ENCODE measurements around the gene ST6GALNAC6. TPM values are rescaled to one million over a fixed set of nuclear protein-coding genes. Genes with fewer than 3 reads are reported as not detected.
A peak's percentile ranks its signal among the peaks of the same experiment; 100 is the strongest.
"Not testable (repeated sequence)": the region's sequence is repeated elsewhere in the genome, so short reads cannot be mapped to it uniquely, and the experiment has no call there.

The ST6GALNAC6 gene
- total RNA-seq, 1 donor from 2014 or later, result 27.4 TPM

GRCh38 chr9:127838375-127839078, 60.9 kb downstream of the ST6GALNAC6 start:
- peaks cover 16% of the 10 kb centered on the region for H3K4me1 Mint-ChIP-seq
- no peak for TF ChIP-seq CTCF (conservative IDR thresholded peaks at IDR 0.05)
- H3K4me3 Mint-ChIP-seq, result no peak overlapping the region
- H3K27me3 Mint-ChIP-seq (ENCODE audit: low read depth), result no peaks in the 10 kb centered on the region
- H3K27ac Mint-ChIP-seq (ENCODE audit: unreplicated experiment), result no peak overlapping the region
- no peaks in the 10 kb centered on the region for H3K9me3 Mint-ChIP-seq
- no peaks in the 10 kb centered on the region for H3K36me3 Mint-ChIP-seq (ENCODE audit: low read depth)
- peak; percentile 22 for DNase-seq (ENCODE audit: low read depth, low spot score)

DNA sequence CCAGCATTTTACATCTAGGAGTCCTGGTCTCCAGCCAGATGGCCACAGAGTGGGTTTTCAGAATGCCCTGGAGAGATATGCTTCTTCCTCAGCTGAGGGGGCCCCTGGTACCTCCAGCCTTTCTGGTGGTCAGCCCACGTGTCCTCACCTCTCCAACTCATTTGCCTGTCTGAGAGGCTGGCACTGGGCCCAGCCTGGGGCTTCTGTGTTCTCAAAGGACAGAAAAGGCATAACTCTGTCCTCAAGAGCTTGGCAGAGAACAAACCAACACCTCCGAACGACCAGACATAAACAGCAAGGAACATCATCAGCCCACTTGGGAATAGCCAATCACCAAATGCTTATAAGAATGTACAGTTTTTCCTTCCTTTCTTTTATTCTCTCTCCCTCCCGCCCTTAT, 62.1 kb downstream of the ST6GALNAC6 start:
- Mint-ChIP-seq H3K4me1 (peaks cover 16% of the 10 kb centered on the region), H3K27me3 (ENCODE audit: low read depth) (no peaks in the 10 kb centered on the region), H3K4me3 (no peak overlapping the region), H3K9me3 (no peaks in the 10 kb centered on the region), H3K36me3 (ENCODE audit: low read depth) (no peaks in the 10 kb centered on the region), H3K27ac (ENCODE audit: unreplicated experiment) (no peak overlapping the region)
- no peak for DNase-seq (ENCODE audit: low read depth, low spot score)
- TF ChIP-seq CTCF (conservative IDR thresholded peaks at IDR 0.05), result no peak

GRCh38 chr9:127836561-127836960, 62.8 kb downstream of the ST6GALNAC6 start:
- not testable (repeated sequence) for DNase-seq (ENCODE audit: low read depth, low spot score); H3K36me3 Mint-ChIP-seq (ENCODE audit: low read depth); H3K27me3 Mint-ChIP-seq (ENCODE audit: low read depth); H3K27ac Mint-ChIP-seq (ENCODE audit: unreplicated experiment); H3K4me3 Mint-ChIP-seq; H3K9me3 Mint-ChIP-seq
- H3K4me1 Mint-ChIP-seq, result peaks cover 16% of the 10 kb centered on the region

GRCh38 chr9:127835991-127836516, 63.3 kb downstream of the ST6GALNAC6 start:
- H3K9me3 Mint-ChIP-seq, result no peaks in the 10 kb centered on the region
- H3K4me1 Mint-ChIP-seq, result peaks cover 16% of the 10 kb centered on the region
- H3K4me3 Mint-ChIP-seq, result no peak overlapping the region
- no peak for DNase-seq (ENCODE audit: low read depth, low spot score)
- H3K27ac Mint-ChIP-seq (ENCODE audit: unreplicated experiment), result no peak overlapping the region
- no peaks in the 10 kb centered on the region for H3K27me3 Mint-ChIP-seq (ENCODE audit: low read depth)
- no peaks in the 10 kb centered on the region for H3K36me3 Mint-ChIP-seq (ENCODE audit: low read depth)
- TF ChIP-seq CTCF (conservative IDR thresholded peaks at IDR 0.05), result no peak

Small RNA genes within 50 kb of the gene (microRNA-seq; reads per million reads assigned to microRNA genes)
- gene MIR4672, result not detected

Other genes starting within 250 kb of the ST6GALNAC6 start
- 0.16 TPM in 1 of 2 replicates, not detected in the other for gene CFAP157, start 192.6 kb downstream of the ST6GALNAC6 start, total RNA-seq
- 7.2 and 9.8 TPM in 2 replicates for gene PTRH1, start 183.9 kb downstream of the ST6GALNAC6 start, total RNA-seq
- not detected in 2 replicates for gene TTC16, start 183.5 kb downstream of the ST6GALNAC6 start, total RNA-seq
- gene TOR2A, start 164.3 kb downstream of the ST6GALNAC6 start, total RNA-seq, result 25.7 and 27.4 TPM in 2 replicates
- 6.0 and 7.2 TPM in 2 replicates for gene SH2D3C, start 120.9 kb downstream of the ST6GALNAC6 start, total RNA-seq
- gene CDK9, start 113.6 kb downstream of the ST6GALNAC6 start, total RNA-seq, result 77.0 and 84.8 TPM in 2 replicates
- gene FPGS, start 96.7 kb downstream of the ST6GALNAC6 start, total RNA-seq, result 64.6 and 69.9 TPM in 2 replicates
- 2.6 and 3.3 TPM in 2 replicates for gene ENG, start 44.9 kb downstream of the ST6GALNAC6 start, total RNA-seq
- gene AK1, start 21.9 kb downstream of the ST6GALNAC6 start, total RNA-seq, result 39.6 and 45.5 TPM in 2 replicates
- 12.6 and 14.5 TPM in 2 replicates for gene ST6GALNAC4, start 17.4 kb upstream of the ST6GALNAC6 start, total RNA-seq
- 2.6 and 3.4 TPM in 2 replicates for gene PIP5KL1, start 31.2 kb upstream of the ST6GALNAC6 start, total RNA-seq
- gene DPM2, start 38.3 kb upstream of the ST6GALNAC6 start, total RNA-seq, result 52.2 and 59.1 TPM in 2 replicates
- 53.5 and 71.1 TPM in 2 replicates for gene EEIG1, start 81.4 kb upstream of the ST6GALNAC6 start, total RNA-seq
- 9.8 and 11.8 TPM in 2 replicates for gene NAIF1, start 167.7 kb upstream of the ST6GALNAC6 start, total RNA-seq
- gene SLC25A25, start 168.6 kb upstream of the ST6GALNAC6 start, total RNA-seq, result 13.9 and 16.8 TPM in 2 replicates
- 63.2 and 72.2 TPM in 2 replicates for gene PTGES2, start 228.1 kb upstream of the ST6GALNAC6 start, total RNA-seq
- not detected in 2 replicates for gene LCN2, start 249.8 kb upstream of the ST6GALNAC6 start, total RNA-seq